GM12878 (cell line): ENCODE measurements around the gene TLCD2.

Source experiments
- EP300 ChIP-seq, 2 experiments: fragments of 150-350 bp in 1 of 2; IDR thresholded peaks; 2 replicates each; pipeline ENCODE4 v1.6.1; 2011 to 2012; ENCODE audit warnings: low read depth in 2 of 2, low read length in 2 of 2, borderline replicate concordance in 1 of 2, improper control_type of control experiment in 1 of 2, inconsistent platforms in 1 of 2; ENCODE audit not compliant: control insufficient read depth in 1 of 2
- MYC ChIP-seq: IDR thresholded peaks from 2 replicates; pipeline ENCODE4 v1.6.1; 2011; ENCODE audit warnings: mild to moderate bottlenecking, low read length, moderate library complexity, inconsistent platforms; ENCODE audit not compliant: insufficient read depth, insufficient replicate concordance, insufficient read length, severe bottlenecking

DNA sequence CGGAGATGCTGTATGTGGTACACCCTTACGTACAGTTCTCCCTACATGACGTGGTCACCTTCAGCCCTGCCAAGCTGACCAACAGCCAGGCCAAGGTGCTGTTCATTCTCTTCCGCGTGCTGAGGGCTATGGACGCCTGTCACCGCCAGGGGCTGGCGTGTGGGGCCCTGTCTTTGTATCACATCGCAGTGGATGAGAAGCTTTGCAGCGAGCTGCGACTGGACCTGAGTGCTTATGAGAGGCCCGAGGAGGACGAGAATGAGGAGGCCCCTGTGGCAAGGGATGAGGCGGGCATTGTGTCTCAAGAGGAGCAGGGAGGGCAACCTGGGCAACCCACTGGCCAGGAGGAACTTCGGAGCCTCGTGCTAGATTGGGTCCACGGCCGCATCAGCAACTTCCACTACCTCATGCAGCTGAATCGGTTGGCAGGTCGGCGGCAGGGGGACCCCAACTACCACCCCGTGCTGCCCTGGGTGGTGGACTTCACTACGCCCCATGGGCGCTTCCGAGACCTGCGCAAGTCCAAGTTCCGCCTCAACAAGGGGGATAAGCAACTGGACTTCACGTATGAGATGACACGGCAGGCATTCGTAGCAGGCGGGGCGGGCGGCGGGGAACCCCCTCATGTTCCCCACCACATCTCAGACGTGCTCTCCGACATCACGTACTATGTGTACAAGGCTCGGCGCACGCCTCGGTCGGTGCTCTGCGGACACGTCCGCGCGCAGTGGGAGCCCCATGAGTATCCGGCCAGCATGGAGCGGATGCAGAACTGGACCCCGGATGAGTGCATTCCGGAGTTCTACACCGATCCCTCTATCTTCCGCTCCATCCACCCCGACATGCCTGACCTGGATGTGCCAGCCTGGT lies 15.7 kb upstream of the TLCD2 start:
- no peak for TF ChIP-seq MYC
- TF ChIP-seq EP300 (IDR thresholded peaks at IDR 0.05; ENCODE audit: borderline replicate concordance in 1 of 2, control insufficient read depth in 1 of 2, low read depth in 2 of 2, low read length in 2 of 2), result no peak
